Body of pancreas (tissue), 4 donors: ENCODE measurements around the gene ACTN4.

Experiments
- CTCF ChIP-seq, 7 experiments: fragments of 450-650 bp in 4 of 7; fragments of 200-600 bp in 3 of 7; sonication (generic) in 3 of 7; IDR thresholded peaks; one replicate each; pipeline ENCODE4 v1.5.1; 2016 to 2019; ENCODE audit warnings: antibody characterized with exemption in 7 of 7
- POLR2A ChIP-seq, 3 donors: fragments of 450-650 bp; IDR thresholded peaks; one replicate each; pipeline ENCODE4 v1.6.1; 2016; ENCODE audit warnings: antibody characterized with exemption in 3 of 3, mild to moderate bottlenecking in 2 of 3

- TF ChIP-seq CTCF (IDR thresholded peaks at IDR 0.05) (no peak), POLR2A (IDR thresholded peaks at IDR 0.05) (no peak)
Observed at GRCh38 chr19:38671654-38672053, 24.2 kb downstream of the ACTN4 start.
